DND-41 (cell line): ENCODE data around the gene KRTAP10-8.

Experiments
- CTCF ChIP-seq: IDR thresholded peaks from 2 replicates; pipeline ENCODE4 v1.5.1; 2012; ENCODE audit warnings: borderline replicate concordance, low read length, moderate library complexity, mild to moderate bottlenecking; ENCODE audit not compliant: poor library complexity, severe bottlenecking; ENCODE audit errors: extremely low read depth
- EZH2 ChIP-seq: IDR thresholded peaks from 3 replicates; pipeline ENCODE4 v1.6.1; 2012; ENCODE audit warnings: borderline replicate concordance, low read depth, mild to moderate bottlenecking, moderate library complexity, low read length, inconsistent platforms; ENCODE audit not compliant: severe bottlenecking

DNA sequence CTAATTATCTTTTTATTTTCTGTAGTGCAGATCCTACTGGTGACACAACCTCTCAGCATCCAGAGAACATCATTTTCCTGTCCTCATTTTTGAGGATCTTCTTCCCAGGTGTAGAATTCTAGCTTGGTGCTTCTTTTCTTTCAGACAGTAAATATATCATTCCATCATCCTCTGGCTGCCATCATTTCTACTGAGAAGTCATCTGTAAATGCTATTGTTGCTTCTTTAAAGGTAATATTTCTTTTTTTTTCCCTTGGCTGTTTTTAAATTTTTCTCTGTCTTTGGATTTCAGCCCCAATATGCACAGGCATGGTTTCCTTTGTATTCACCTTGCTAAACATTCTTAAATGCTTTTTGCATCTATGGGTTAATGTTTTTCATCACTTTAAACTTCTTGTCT lies 11.7 kb downstream of the KRTAP10-8 start:
- TF ChIP-seq CTCF, result no peak
- TF ChIP-seq EZH2, result no peak
